Activated CD4-positive, CD25-positive, alpha-beta regulatory T cell treated with anti-CD3 and anti-CD28 coated beads, Interleukin-2, amount 50 U/mL, for 16 hours (primary cell): Measurements from ENCODE around the gene GNAI2.
"Not testable (repeated sequence)": the region's sequence is repeated elsewhere in the genome, so short reads cannot be mapped to it uniquely, and the experiment has no call there.

Experiments used
- DNase-seq: peaks from one replicate; pipeline ENCODE4 v3.0.0-alpha.2; 2020; ENCODE audit warnings: low read depth, low spot score

GNAI2 gene

DNA sequence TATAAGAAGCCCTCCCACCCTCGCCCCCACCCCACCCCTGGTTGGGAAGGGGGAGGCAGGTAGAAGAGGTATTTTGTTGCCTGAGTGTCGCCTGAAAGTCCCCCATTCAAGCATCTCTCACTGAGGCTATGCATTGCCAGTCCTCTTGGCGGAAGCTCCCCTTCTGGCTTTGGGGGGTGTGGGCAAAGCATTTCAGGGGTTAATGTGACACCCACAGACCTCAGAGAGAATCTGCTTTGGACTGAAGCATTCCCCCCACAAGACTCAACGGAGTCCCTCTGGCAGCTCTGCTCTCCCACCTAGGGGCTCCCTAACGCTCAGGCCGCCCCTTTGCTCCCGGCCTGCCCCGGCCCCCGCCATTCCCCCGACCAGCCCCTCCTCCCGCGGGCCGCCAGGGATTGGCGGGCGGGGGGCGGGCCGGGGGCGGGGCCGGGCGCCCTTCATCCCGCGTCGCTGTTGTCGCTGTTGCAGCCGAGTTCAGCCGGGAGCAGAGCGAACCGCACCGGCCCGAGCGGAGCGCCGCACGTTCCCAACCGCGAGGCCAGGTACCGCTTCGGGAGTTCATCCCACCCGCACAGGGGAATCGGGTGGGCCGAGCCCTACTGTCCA lies 31.1 kb upstream of the GNAI2 start, which contains the start of gene SLC38A3:
SLC38A3 (plus strand) TSS at position 468 of the 609 bp plus-strand sequence. CDS start 8,929 bp downstream, outside the sequence.
- DNase-seq: no peak

- DNase-seq: no peak
Measured at GRCh38 chr3:50205413-50206276, 30.4 kb upstream of the GNAI2 start.

DNA sequence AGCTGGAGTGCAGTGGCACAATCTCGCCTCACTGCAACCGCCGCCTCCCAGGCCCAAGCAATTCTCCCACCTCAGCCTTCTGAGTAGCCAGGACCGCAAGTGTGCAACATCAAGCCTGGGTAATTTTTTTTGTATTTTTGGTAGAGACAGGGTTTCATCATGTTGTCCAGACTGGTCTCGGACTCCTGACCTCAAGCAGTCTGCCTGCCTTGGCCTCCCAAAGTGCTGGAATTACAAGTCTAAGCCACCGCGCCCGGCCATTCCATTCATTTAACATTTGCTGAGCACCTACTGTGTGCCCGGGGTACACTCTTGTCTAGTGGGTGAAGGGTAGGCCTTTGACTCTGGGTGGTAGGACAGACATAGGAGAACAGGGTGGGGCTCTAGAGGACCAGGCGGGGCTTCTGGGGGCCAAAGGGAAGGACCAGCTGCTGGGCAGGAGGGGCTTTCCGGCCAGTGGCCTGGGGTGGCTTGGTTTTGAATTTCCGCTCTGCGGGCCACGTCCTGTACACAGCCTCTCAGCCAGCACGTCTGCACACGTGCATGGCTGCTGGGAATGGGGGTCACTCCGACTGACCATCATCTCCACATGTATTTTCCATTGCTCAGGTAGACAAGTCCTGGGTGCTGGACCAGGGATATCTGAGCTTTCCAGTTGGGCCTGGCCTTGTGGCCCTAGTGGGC lies 28.5 kb upstream of the GNAI2 start:
- no peak for DNase-seq

GRCh38 chr3:50208677-50209344 lies 27.2 kb upstream of the GNAI2 start:
- DNase-seq: no peak

- no peak for DNase-seq
Measured at GRCh38 chr3:50210176-50210509, 25.9 kb upstream of the GNAI2 start.

GRCh38 chr3:50210510-50211367 lies 25.3 kb upstream of the GNAI2 start:
- no peak for DNase-seq

GRCh38 chr3:50211368-50211717 lies 24.7 kb upstream of the GNAI2 start:
- DNase-seq: not testable (repeated sequence)

- no peak for DNase-seq
Measured at GRCh38 chr3:50211930-50212329, 24.1 kb upstream of the GNAI2 start.

DNA sequence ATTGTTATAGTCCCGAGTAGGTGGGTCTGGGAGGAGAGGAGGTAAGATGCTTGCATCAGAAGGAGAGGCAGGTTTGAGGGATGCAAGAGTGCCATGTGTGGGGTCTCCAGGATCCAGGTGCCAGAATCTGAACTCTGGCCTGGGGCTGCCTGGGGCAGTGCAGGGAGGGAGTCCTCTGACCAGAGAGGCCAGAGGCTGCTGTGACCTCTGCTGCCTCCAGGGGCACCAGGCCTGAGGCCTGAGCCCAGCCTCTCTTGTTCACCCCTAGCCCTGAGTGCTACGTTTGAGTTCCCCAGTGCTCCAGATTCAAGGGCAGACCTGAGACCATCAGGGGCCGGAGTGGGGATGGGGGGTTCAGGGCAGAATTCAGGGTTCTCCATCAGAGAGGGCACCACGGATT lies 23.5 kb upstream of the GNAI2 start:
- DNase-seq: no peak

DNA sequence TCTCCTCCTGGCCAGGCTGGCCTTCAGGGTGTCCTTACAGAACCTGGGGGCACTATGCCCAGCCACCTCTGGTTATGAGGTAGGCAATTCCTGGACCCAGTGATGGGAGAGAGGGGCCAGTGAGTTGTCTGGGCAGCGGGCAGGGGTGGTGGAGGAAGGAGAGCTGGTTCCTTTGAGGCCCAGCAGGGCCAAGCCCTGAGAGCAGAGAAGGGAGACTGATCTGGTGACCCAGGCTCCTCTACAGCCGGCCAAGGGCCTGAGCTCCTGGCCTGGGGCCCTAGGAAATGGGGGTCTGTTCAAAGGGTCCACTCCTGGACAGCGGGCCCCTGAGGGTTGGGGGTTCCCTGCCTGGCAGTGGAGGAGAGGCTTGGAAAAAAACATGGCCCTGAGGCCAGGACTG lies 23.0 kb upstream of the GNAI2 start:
- DNase-seq: no peak

- no peak for DNase-seq
Measured at GRCh38 chr3:50213373-50213772, 22.6 kb upstream of the GNAI2 start.

DNA sequence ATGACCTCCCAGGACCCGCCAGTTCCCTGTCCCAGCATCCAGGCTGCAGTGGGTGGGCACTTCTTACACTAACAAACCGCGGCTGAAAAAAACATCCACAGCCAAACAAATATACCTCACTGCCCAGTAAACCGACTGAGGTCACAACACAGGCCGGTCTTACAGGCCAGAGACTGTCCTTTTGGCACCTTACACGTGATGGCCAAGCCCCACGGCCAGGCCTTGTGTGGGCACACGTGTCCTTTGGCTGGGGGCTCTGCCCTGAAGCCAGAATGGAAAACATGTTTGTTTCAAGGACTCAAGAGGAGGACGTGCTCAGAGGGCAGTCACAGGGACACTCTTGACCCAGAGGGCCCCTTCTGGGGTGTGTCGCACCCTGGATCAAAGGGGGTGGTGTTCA lies 21.2 kb upstream of the GNAI2 start:
- no peak for DNase-seq

DNA sequence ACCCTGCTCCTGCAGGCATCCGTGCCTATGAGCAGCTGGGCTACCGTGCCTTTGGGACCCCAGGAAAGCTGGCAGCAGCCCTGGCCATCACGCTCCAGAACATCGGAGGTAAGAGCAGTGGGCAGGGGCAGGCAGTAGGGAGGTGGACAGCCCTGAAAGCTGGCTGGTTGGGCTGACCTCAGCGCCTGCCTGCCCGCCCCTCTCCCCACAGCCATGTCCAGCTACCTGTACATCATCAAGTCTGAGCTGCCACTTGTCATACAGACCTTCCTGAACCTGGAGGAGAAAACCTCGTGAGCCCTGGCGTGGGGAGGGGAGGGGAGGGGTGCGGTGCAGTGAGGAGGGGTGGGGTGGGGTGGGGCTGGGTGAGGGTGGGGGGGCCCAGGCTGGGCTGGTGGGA lies 20.5 kb upstream of the GNAI2 start:
- DNase-seq: no peak

- DNase-seq: no peak
Measured at GRCh38 chr3:50217681-50218080, 18.3 kb upstream of the GNAI2 start.

DNA sequence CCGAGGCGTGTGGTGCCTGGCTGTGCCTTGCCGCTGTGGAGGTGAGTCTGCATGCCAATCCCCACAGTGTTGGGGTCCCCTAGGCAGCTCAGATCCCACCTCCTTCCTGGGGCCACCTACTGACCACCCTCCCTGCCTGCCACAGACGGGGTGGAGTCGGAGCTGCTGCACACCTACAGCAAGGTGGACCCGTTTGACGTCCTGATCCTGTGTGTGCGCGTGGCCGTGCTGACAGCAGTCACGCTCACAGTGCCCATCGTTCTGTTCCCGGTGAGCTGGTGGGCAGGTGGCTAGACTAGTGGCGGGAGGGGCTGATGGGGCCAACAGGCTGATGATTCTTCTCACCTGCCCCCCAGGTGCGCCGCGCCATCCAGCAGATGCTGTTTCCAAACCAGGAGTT lies 17.6 kb upstream of the GNAI2 start:
- DNase-seq: no peak

- no peak for DNase-seq
Measured at GRCh38 chr3:50219285-50219684, 16.7 kb upstream of the GNAI2 start.

- DNase-seq: no peak
Measured at GRCh38 chr3:50220109-50220508, 15.9 kb upstream of the GNAI2 start.

- DNase-seq: no peak
Measured at GRCh38 chr3:50221051-50221410, 15.0 kb upstream of the GNAI2 start.

DNA sequence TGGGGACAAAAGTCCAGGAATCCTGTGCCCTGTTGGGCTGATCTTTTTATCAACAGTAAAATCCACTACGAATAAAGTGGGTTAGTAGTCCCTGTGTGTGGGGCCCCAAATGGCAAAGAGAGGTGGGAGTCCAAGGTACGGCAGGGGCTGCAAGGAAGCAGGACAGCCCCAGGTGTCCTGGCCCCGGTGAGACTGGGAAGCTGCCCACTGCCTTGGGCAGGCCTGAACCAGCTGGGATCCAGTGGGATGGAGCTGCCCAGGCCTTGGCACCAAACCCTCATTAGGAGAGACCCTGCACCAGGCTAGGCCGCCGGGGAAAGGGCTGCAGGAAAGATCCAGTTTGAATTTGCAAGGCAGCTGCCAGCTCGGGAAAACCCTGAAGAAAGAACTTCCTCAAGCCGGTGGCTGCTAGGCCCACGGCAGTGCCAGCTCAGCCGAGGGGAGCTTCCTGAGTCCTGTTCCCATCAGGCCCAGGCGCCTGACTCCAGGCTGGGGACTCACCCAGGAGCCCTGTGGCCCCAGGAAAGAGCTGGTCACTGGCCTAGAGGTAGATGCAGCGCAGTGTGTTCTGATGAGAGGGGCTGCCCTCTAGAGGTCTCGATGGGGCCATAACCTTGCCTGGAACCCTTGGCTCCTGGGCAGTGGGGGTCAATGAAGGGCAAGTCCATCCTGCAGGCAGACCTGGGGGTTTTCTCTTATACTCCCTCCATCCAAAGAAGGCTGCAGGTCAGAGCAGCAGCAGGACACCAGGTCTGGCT lies 14.4 kb upstream of the GNAI2 start:
- DNase-seq: no peak

GRCh38 chr3:50222169-50222528 lies 13.9 kb upstream of the GNAI2 start:
- DNase-seq: no peak

- no peak for DNase-seq
Measured at GRCh38 chr3:50224639-50225038, 11.4 kb upstream of the GNAI2 start.
